ENCODE data around the gene TGFA.

TGFA gene

DNA sequence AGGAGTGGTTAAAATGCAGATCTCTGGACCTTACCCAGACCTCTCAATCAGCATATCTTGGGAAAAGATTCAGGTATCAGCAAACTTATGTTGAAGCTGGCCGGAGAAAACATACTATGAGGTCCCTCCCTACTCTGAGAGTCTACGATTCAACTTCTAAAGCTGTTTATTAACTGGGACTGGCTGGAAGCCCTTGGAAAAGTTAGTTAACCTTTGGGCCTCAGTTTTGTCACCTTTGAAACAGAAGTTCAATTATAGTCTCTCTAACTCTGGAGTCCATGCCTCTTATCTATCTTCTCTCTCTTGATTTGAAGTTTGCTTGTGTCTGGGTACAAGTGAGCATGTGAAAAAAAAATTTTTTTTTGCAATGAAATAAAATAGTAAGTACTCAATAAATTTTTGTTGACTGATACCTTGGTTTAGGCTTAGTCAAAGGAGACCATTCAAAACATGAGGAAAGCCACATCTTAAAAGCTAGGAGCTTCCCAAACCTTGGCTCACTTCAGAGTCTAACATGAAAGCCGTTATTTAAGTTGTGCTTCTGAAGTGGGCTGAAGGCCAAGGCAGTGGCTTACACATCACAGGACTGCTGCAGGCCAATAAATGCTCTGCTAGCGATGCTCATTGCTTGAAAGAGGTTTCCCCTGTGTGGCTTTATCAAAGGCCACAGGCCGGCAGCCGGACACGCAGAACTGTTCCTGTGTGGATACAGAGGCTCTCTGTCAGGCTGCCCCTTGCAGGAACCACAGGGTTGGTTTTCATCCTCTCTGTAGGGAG, 141.1 kb downstream of the TGFA start:
- Histone ChIP-seq H3K4me1 (ENCODE audit: insufficient read depth, low read length) (no peaks in the 10 kb centered on the region; the same call in 1 of the 2 replicates), H3K9ac (ENCODE audit: low read depth, low read length) (no peak overlapping the region), H3K36me3 (ENCODE audit: insufficient read depth, low read length) (no peaks in the 10 kb centered on the region), H3K4me3 (ENCODE audit: low read length) (no peak overlapping the region), H3K27me3 (ENCODE audit: insufficient read depth, low read length) (peaks cover 20% of the 10 kb centered on the region), H3K9me3 (ENCODE audit: insufficient read depth, low read depth, low read length) (no peaks in the 10 kb centered on the region), H3K27ac (ENCODE audit: low read depth, low read length) (no peak overlapping the region)
- 96% methylated on average over 7 of the region's 7 CpGs for WGBS

DNA sequence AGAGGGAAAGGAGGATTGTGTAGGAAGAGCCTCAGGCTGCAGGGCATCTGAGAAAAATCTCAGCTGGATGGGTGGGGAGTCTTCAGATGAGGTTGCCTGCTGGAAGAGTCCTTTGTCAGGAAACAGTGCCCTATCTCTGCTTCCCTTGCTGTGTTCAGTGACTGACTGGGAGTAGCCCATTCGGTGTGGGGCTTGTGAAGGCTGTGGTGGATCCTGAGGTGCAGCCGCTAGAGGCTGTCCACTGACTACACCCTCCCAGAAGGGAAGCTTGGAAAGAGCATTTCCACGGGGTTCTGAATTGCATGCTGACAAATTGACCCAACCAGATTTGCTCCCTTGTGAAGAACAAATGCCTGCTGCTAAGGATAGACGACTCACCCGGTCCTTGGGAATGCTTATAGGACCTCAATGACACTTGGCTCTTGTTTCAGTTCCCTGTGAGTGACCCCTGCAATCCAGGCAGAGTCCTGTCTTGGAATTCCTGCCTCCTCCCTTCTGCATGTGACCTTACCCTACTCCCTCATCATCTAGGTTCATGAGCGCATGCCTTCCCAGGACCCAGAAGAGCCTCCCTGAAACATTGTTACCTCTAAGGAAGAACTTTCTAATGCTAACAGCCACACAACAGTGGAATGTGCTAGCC, 142.0 kb downstream of the TGFA start:
- no peaks in the 10 kb centered on the region for H3K9me3 ChIP-seq (ENCODE audit: insufficient read depth, low read depth, low read length)
- no peak overlapping the region for H3K27ac ChIP-seq (ENCODE audit: low read depth, low read length)
- 68% methylated on average over 6 of the region's 6 CpGs for WGBS
- H3K27me3 ChIP-seq (ENCODE audit: insufficient read depth, low read length) = peaks cover 19% of the 10 kb centered on the region
- no peak overlapping the region for H3K9ac ChIP-seq (ENCODE audit: low read depth, low read length)
- H3K4me1 ChIP-seq (ENCODE audit: insufficient read depth, low read length) = no peaks in the 10 kb centered on the region; the same call in 1 of the 2 replicates
- H3K36me3 ChIP-seq (ENCODE audit: insufficient read depth, low read length) = no peaks in the 10 kb centered on the region
- H3K4me3 ChIP-seq (ENCODE audit: low read length) = no peak overlapping the region

DNA sequence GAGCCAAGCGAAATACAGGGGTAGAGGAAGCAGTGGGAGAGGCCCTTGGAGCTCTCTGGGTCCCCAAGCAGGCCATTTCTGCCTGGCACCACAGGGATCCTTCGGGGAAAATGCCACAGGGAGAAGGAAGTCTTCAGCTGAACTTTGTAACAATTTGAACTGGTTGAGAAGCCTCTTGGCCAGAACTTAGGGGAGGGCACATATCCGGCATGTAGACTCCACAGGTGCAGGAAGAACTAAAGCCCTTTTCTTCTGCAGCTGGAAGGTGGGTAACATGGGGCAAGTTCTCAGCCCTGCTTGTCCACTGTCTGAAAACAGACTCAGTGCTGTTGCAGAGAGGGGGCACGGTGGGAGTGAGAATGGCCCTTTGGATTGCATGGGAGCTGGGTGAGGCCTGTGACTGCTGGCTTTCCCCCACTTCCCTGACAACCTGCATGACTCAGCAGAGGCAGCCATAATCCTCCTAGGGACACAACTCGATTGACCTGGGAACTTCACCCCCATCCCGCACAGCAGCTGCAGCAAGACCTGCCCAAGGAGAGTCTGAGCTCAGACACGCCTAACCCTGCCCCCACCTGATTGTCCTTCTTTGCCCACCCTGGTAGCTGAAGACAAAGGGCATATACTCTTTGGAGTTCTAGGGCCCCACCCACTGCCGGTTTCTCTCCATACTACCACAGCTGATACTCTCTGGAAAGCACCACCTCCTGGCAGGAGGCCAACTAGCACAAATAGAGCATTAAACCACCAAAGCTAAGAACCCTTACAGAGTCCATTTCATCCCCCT, 150.2 kb downstream of the TGFA start:
- H3K4me1 ChIP-seq (ENCODE audit: insufficient read depth, low read length) = no peaks in the 10 kb centered on the region
- no peaks in the 10 kb centered on the region for H3K9me3 ChIP-seq (ENCODE audit: insufficient read depth, low read depth, low read length)
- H3K27me3 ChIP-seq (ENCODE audit: insufficient read depth, low read length) = peaks cover 2% of the 10 kb centered on the region; the same call in 1 of the 2 replicates
- WGBS = 88% methylated on average over 8 of the region's 8 CpGs
- no peaks in the 10 kb centered on the region for H3K36me3 ChIP-seq (ENCODE audit: insufficient read depth, low read length)
- no peak overlapping the region for H3K27ac ChIP-seq (ENCODE audit: low read depth, low read length)
- no peak overlapping the region for H3K9ac ChIP-seq (ENCODE audit: low read depth, low read length)
- H3K4me3 ChIP-seq (ENCODE audit: low read length) = no peak overlapping the region

DNA sequence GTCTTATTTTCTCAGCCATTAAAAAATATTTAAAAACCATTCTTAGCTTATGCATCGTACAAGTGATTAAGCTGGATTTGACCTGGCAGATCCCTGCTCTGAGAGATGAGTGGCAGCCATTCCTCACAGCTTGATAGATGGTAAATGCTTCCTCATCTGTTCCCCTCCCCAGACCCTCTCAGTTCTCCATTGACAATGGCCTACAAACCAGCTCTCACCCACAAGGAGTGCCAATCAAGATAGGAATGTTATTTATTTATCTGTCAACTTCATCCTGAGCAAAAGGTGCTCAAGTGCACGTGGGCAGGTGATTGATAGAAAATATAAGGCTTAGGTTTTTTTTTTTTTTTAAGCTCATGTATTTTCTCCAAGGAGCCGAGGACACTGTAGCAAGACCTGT, 153.1 kb downstream of the TGFA start:
- Histone ChIP-seq H3K36me3 (ENCODE audit: insufficient read depth, low read length) (no peaks in the 10 kb centered on the region), H3K4me3 (ENCODE audit: low read length) (no peak overlapping the region), H3K27me3 (ENCODE audit: insufficient read depth, low read length) (peaks cover 20% of the 10 kb centered on the region), H3K4me1 (ENCODE audit: insufficient read depth, low read length) (no peaks in the 10 kb centered on the region), H3K9ac (ENCODE audit: low read depth, low read length) (no peak overlapping the region), H3K27ac (ENCODE audit: low read depth, low read length) (no peak overlapping the region), H3K9me3 (ENCODE audit: insufficient read depth, low read depth, low read length) (no peaks in the 10 kb centered on the region)
- 67% methylated on average over 2 of the region's 3 CpGs for WGBS

DNA sequence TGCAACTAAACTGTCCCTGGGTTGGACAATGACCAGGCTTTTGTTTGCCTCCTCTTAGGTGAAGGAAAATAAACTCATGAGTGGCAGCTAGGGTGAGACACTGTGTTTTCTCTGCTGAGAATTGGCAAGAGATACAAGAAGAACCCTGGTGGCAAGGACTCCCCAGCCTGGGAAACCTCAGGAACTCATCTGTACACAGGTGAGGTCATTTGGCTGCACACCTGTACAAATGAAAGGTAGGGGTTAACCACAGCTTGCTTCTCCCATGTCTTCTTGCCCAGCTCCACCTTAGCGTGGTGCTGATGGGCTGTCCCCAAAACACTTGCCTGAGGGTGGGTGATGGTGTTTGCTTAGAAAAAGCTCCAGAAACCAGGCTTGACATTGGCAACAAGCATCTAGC, 154.6 kb downstream of the TGFA start:
- no peaks in the 10 kb centered on the region for H3K36me3 ChIP-seq (ENCODE audit: insufficient read depth, low read length)

More for the DNA sequence above, 154.6 kb downstream of the TGFA start:
- H3K9ac ChIP-seq (ENCODE audit: low read depth, low read length) = no peak overlapping the region
- no peaks in the 10 kb centered on the region for H3K9me3 ChIP-seq (ENCODE audit: insufficient read depth, low read depth, low read length)
- H3K4me3 ChIP-seq (ENCODE audit: low read length) = no peak overlapping the region
- no peaks in the 10 kb centered on the region for H3K4me1 ChIP-seq (ENCODE audit: insufficient read depth, low read length)
- H3K27ac ChIP-seq (ENCODE audit: low read depth, low read length) = no peak overlapping the region
- peaks cover 20% of the 10 kb centered on the region for H3K27me3 ChIP-seq (ENCODE audit: insufficient read depth, low read length)
- WGBS = 75% methylated on average over 1 of the region's 1 CpG
